HEK293 (cell line): ENCODE measurements around the gene ITIH2.

ENCODE experiments used
- CTCF ChIA-PET: fragments of 350-600 bp; formaldehyde crosslinking; extraction: SDS; loops from one replicate; lab custom pipeline; 2021; ENCODE audit warnings: antibody characterized with exemption; lab: Yijun Ruan, JAX
- POLR2A ChIA-PET: fragments of 300-600 bp; formaldehyde crosslinking; extraction: SDS; loops from one replicate; lab custom pipeline; 2020; ENCODE audit warnings: antibody characterized with exemption, inconsistent platforms; lab: Yijun Ruan, JAX
- H3K27ac ChIP-seq: fragments of 200-500 bp; sonication (Bioruptor generic); 2 replicates; pipeline ENCODE4 v1.5.1; 2014; ENCODE audit warnings: low read depth, low read length, control low read depth, inconsistent platforms; ENCODE audit errors: extremely low read depth
- H3K36me3 ChIP-seq, 2 experiments: fragments of 200-500 bp in 1 of 2; sonication (Bioruptor generic) in 1 of 2; 1 replicate in 1 of 2; 2 replicates in 1 of 2; pipeline ENCODE4 v1.5.1; 2014 to 2017; ENCODE audit warnings: inconsistent platforms in 2 of 2, low read length in 2 of 2; ENCODE audit not compliant: control insufficient read depth in 2 of 2, insufficient read depth in 1 of 2
- H3K4me1 ChIP-seq: fragments of 200-500 bp; sonication (Bioruptor generic); 2 replicates; pipeline ENCODE4 v1.5.1; 2014; ENCODE audit warnings: mild to moderate bottlenecking, low read length, inconsistent platforms; ENCODE audit not compliant: control insufficient read depth, insufficient read depth
- H3K4me3 ChIP-seq: 2 replicates; pipeline ENCODE4 v1.5.1; 2011; ENCODE audit warnings: low read depth, mild to moderate bottlenecking, control low read depth, low read length, moderate library complexity
- H3K9me3 ChIP-seq: fragments of 200-500 bp; sonication (Bioruptor generic); 2 replicates; pipeline ENCODE4 v1.5.1; 2014; ENCODE audit warnings: low read depth, low read length, inconsistent platforms; ENCODE audit not compliant: control insufficient read depth, insufficient read depth
- ATF2 ChIP-seq: fragments of 450-650 bp; formaldehyde crosslinking; IDR thresholded peaks from 2 replicates; pipeline ENCODE4 v1.5.1; 2016; ENCODE audit warnings: missing biosample characterization, missing genetic modification characterization, low read depth
- MEIS1 ChIP-seq: sonication (generic); formaldehyde crosslinking; IDR thresholded peaks from 2 replicates; pipeline ENCODE4 v1.8.1; 2022; ENCODE audit warnings: missing genetic modification reagents, mild to moderate bottlenecking, borderline replicate concordance
- PRDM6 ChIP-seq: fragments of 450-650 bp; formaldehyde crosslinking; IDR thresholded peaks from 2 replicates; pipeline ENCODE4 v1.5.1; 2017; ENCODE audit warnings: missing biosample characterization, missing genetic modification characterization
- SALL2 ChIP-seq: fragments of 450-650 bp; formaldehyde crosslinking; IDR thresholded peaks from 2 replicates; pipeline ENCODE4 v1.5.0; 2017; ENCODE audit warnings: missing biosample characterization, mild to moderate bottlenecking, missing genetic modification characterization, borderline replicate concordance
- WT1 ChIP-seq: fragments of 450-650 bp; formaldehyde crosslinking; IDR thresholded peaks from 2 replicates; pipeline ENCODE4 v1.5.1; 2016; ENCODE audit warnings: missing biosample characterization, missing genetic modification characterization
- ZEB2 ChIP-seq: fragments of 450-650 bp; formaldehyde crosslinking; IDR thresholded peaks from 2 replicates; pipeline ENCODE4 v1.5.1; 2016; ENCODE audit warnings: missing biosample characterization, missing genetic modification characterization
- ZNF112 ChIP-seq: fragments of 450-650 bp; formaldehyde crosslinking; IDR thresholded peaks from 2 replicates; pipeline ENCODE4 v1.5.0; 2017; ENCODE audit warnings: missing biosample characterization, missing genetic modification characterization
- ZNF221 ChIP-seq: fragments of 450-650 bp; formaldehyde crosslinking; IDR thresholded peaks from 2 replicates; pipeline ENCODE4 v1.5.1; 2017; ENCODE audit warnings: missing biosample characterization, missing genetic modification characterization, borderline replicate concordance
- ZNF292 ChIP-seq: fragments of 450-650 bp; formaldehyde crosslinking; IDR thresholded peaks from 2 replicates; pipeline ENCODE4 v1.5.1; 2016; ENCODE audit warnings: low read depth, missing biosample characterization, missing genetic modification characterization, borderline replicate concordance
- ZNF324 ChIP-seq: fragments of 450-650 bp; formaldehyde crosslinking; IDR thresholded peaks from 2 replicates; pipeline ENCODE4 v1.5.1; 2016; ENCODE audit warnings: missing biosample characterization, missing genetic modification characterization
- ZNF394 ChIP-seq: fragments of 450-650 bp; formaldehyde crosslinking; IDR thresholded peaks from 2 replicates; pipeline ENCODE4 v1.5.1; 2016; ENCODE audit warnings: missing biosample characterization, missing genetic modification characterization, mild to moderate bottlenecking, moderate library complexity, borderline replicate concordance
- ZNF501 ChIP-seq: fragments of 450-650 bp; formaldehyde crosslinking; IDR thresholded peaks from 2 replicates; pipeline ENCODE4 v1.5.1; 2016; ENCODE audit warnings: missing biosample characterization, missing genetic modification characterization
- ZNF514 ChIP-seq: fragments of 450-650 bp; formaldehyde crosslinking; IDR thresholded peaks from 2 replicates; pipeline ENCODE4 v1.5.1; 2016; ENCODE audit warnings: missing biosample characterization, missing genetic modification characterization
- ZNF558 ChIP-seq: fragments of 450-650 bp; formaldehyde crosslinking; IDR thresholded peaks from 2 replicates; pipeline ENCODE4 v1.5.1; 2016; ENCODE audit warnings: missing biosample characterization, missing genetic modification characterization
- ZNF560 ChIP-seq: fragments of 450-650 bp; formaldehyde crosslinking; IDR thresholded peaks from 2 replicates; pipeline ENCODE4 v1.5.1; 2017; ENCODE audit warnings: missing biosample characterization, missing genetic modification characterization, borderline replicate concordance
- ZNF610 ChIP-seq: fragments of 450-650 bp; formaldehyde crosslinking; IDR thresholded peaks from 2 replicates; pipeline ENCODE4 v1.5.1; 2016; ENCODE audit warnings: missing biosample characterization, missing genetic modification characterization, borderline replicate concordance
- ZNF623 ChIP-seq: fragments of 450-650 bp; formaldehyde crosslinking; IDR thresholded peaks from 2 replicates; pipeline ENCODE4 v1.5.1; 2016; ENCODE audit warnings: missing biosample characterization, missing genetic modification characterization
- TF ChIP-seq, protein P1 (sequence below): fragments of 450-650 bp; formaldehyde crosslinking; IDR thresholded peaks from 2 replicates; pipeline ENCODE4 v1.5.1; 2016; ENCODE audit warnings: missing biosample characterization, missing genetic modification characterization
- TF ChIP-seq, protein P2 (sequence below): fragments of 450-650 bp; formaldehyde crosslinking; conservative IDR thresholded peaks from 2 replicates; pipeline ENCODE4 v1.5.1; 2016; ENCODE audit warnings: low read depth, missing biosample characterization, missing genetic modification characterization

Gene ITIH2

DNA sequence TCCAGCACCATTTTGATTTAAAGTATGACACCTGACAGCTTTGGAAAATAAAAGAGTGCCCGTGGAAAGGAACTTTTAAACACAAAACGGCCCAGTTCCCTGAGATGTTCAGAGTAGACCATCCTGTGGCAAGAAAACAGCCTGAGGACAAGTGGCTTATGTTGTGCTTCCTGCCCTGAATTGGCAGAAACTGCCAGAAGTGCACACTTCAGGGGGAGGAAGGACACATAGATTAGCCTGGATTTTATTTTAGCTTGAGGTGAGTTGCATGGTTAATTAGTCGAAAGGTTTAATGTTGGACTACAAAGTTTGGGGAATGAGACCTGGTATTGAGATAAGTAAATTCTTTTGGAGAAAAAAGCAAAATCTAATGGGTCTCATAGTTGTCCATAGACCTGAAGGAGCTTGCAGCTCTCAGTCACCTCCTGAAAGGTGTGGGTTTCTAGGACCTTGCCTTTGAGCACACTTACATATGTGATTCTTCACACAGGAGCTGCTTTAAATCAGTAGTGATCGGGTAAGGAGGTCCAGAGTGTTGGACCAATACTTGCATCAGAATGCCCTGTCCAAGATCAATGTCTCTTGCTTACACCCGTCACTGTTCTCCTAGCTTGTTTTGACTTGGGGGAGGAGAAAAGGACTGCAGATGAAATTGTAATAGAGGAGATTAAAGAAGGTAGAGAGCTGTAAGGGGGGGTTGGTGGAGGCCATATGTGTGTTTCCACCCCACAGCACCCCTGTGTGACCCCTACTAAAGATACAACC is 4.9 kb downstream of the ITIH2 start:
- H3K4me3 ChIP-seq = no peak overlapping the region
- TF ChIP-seq ZNF558 (no peak), ZNF394 (no peak), ZNF292 (no peak), ZNF221 (tag by site-specific recombination) (no peak), PRDM6 (no peak), ZNF514 (tag by site-specific recombination) (no peak)
- H3K36me3 ChIP-seq = no peaks in the 10 kb centered on the region
- H3K9me3 ChIP-seq = no peaks in the 10 kb centered on the region
- ChIA-PET CTCF (interaction anchor here (0.7 to 2.3 kb wide), 4 partner anchors 9 to 183 kb away, joined by 4 to 10 read pairs (median 4); no protein-coding TSS in a partner anchor), POLR2A (no interaction called here)
- no peaks in the 10 kb centered on the region for H3K4me1 ChIP-seq
- no peak overlapping the region for H3K27ac ChIP-seq

GRCh38 chr10:7708832-7709231 is 5.7 kb downstream of the ITIH2 start:
- Histone ChIP-seq H3K4me1 (no peaks in the 10 kb centered on the region), H3K9me3 (no peaks in the 10 kb centered on the region), H3K36me3 (no peaks in the 10 kb centered on the region), H3K4me3 (no peak overlapping the region), H3K27ac (no peak overlapping the region)
- POLR2A ChIA-PET = interaction anchor here (0.6 kb wide), 1 partner anchor 163 kb away, joined by 4 read pairs; no protein-coding TSS in a partner anchor
- CTCF ChIA-PET = interaction anchor here (2.3 kb wide), 1 partner anchor 22 kb away, joined by 10 read pairs; no protein-coding TSS in a partner anchor
- TF ChIP-seq MEIS1 (CRISPR knock-in tag) (no peak), ZNF112 (no peak), ZNF501 (tag by site-specific recombination) (no peak), ATF2 (tag by site-specific recombination) (no peak), SALL2 (tag by site-specific recombination) (no peak), WT1 (tag by site-specific recombination) (no peak), ZNF324 (no peak), ZNF394 (no peak), ZNF610 (no peak), ZNF623 (tag by site-specific recombination) (no peak), ZEB2 (tag by site-specific recombination) (no peak), ZNF560 (tag by site-specific recombination) (no peak)
- TF ChIP-seq, protein P1, sequence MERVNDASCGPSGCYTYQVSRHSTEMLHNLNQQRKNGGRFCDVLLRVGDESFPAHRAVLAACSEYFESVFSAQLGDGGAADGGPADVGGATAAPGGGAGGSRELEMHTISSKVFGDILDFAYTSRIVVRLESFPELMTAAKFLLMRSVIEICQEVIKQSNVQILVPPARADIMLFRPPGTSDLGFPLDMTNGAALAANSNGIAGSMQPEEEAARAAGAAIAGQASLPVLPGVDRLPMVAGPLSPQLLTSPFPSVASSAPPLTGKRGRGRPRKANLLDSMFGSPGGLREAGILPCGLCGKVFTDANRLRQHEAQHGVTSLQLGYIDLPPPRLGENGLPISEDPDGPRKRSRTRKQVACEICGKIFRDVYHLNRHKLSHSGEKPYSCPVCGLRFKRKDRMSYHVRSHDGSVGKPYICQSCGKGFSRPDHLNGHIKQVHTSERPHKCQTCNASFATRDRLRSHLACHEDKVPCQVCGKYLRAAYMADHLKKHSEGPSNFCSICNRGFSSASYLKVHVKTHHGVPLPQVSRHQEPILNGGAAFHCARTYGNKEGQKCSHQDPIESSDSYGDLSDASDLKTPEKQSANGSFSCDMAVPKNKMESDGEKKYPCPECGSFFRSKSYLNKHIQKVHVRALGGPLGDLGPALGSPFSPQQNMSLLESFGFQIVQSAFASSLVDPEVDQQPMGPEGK (tag by site-specific recombination) = no peak
- TF ChIP-seq, protein P2, sequence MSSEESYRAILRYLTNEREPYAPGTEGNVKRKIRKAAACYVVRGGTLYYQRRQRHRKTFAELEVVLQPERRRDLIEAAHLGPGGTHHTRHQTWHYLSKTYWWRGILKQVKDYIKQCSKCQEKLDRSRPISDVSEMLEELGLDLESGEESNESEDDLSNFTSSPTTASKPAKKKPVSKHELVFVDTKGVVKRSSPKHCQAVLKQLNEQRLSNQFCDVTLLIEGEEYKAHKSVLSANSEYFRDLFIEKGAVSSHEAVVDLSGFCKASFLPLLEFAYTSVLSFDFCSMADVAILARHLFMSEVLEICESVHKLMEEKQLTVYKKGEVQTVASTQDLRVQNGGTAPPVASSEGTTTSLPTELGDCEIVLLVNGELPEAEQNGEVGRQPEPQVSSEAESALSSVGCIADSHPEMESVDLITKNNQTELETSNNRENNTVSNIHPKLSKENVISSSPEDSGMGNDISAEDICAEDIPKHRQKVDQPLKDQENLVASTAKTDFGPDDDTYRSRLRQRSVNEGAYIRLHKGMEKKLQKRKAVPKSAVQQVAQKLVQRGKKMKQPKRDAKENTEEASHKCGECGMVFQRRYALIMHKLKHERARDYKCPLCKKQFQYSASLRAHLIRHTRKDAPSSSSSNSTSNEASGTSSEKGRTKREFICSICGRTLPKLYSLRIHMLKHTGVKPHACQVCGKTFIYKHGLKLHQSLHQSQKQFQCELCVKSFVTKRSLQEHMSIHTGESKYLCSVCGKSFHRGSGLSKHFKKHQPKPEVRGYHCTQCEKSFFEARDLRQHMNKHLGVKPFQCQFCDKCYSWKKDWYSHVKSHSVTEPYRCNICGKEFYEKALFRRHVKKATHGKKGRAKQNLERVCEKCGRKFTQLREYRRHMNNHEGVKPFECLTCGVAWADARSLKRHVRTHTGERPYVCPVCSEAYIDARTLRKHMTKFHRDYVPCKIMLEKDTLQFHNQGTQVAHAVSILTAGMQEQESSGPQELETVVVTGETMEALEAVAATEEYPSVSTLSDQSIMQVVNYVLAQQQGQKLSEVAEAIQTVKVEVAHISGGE (tag by site-specific recombination) = no peak
